IPS DF 6.9 (cell line): ENCODE measurements around the gene HIBADH.

Experiments used
- DNase-seq: peaks from one replicate; pipeline ENCODE4 v3.0.0-alpha.2; 2013; ENCODE audit warnings: low read depth, low spot score
- H3K27ac ChIP-seq: one replicate; pipeline ENCODE4 v1.5.1; 2013; ENCODE audit warnings: low read length, control low read depth
- H3K27me3 ChIP-seq: 2 replicates; pipeline ENCODE4 v1.6.1; 2013; ENCODE audit warnings: mild to moderate bottlenecking, low read length; ENCODE audit not compliant: control insufficient read depth, insufficient read depth
- H3K36me3 ChIP-seq: 2 replicates; pipeline ENCODE4 v1.6.1; 2013; ENCODE audit warnings: low read length; ENCODE audit not compliant: control insufficient read depth, insufficient read depth
- H3K4me1 ChIP-seq: 2 replicates; pipeline ENCODE4 v1.6.1; 2013; ENCODE audit warnings: low read length; ENCODE audit not compliant: control insufficient read depth, insufficient read depth
- H3K4me3 ChIP-seq: 2 replicates; pipeline ENCODE4 v1.5.1; 2013; ENCODE audit warnings: mild to moderate bottlenecking, low read length
- H3K9me3 ChIP-seq: 2 replicates; pipeline ENCODE4 v1.6.1; 2013; ENCODE audit warnings: low read length, inconsistent platforms; ENCODE audit not compliant: control insufficient read depth, insufficient read depth
- WGBS: extraction: QIAGEN DNeasy Blood & Tissue Kit; methylation state at CpG from one replicate; pipeline ENCODE4 v1.1.7; 2013; ENCODE audit warnings: mixed read lengths, missing lambda C conversion rate; ENCODE audit not compliant: insufficient read length, insufficient coverage; 5-methylcytosine and 5-hydroxymethylcytosine counted together

Gene HIBADH

DNA sequence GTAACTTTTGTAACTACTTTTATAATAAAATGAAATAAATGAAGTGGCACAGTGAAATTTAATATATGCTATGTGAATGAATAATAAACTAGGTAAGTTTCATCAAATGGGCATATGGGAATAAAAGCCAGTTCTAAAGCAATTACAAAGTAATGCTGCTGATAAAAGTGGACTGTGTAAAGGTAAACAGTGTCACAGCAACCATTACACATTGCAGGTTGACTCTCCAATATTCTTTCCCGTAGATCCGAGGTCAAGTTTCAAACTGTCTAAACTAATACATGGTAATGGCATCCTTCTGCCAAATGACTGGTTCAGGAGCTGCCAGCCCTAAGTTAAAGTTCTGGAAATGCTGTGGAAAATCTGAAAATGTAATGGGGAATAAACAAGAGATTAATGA lies 6.0 kb downstream of the HIBADH start:
- DNase-seq, result no peak
- Histone ChIP-seq H3K27me3 (no peaks in the 10 kb centered on the region), H3K4me1 (no peaks in the 10 kb centered on the region), H3K4me3 (no peak overlapping the region), H3K9me3 (no peaks in the 10 kb centered on the region), H3K27ac (no peak overlapping the region), H3K36me3 (no peaks in the 10 kb centered on the region)
- no CpG with 5 or more reads among the region's 2 CpGs for WGBS

DNA sequence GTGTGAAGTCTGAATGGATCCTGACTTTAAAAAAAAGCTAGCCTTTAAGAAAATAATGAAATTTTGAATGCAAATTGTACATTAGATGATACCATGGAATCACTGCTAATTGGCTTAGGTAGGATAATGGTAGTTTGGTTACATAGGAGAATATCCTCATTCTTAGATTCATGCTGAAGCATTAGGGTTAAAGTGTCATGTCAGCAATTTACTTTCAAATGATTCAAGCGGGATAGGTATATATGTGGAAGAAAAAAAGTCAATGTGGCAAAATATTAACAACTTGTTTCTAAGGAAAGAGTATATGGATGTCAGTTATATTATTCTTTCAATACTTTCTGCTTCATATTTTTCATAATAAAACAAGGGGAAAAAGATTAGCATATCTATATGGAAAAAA lies 7.5 kb downstream of the HIBADH start:
- no peaks in the 10 kb centered on the region for H3K27me3 ChIP-seq
- H3K4me1 ChIP-seq, result no peaks in the 10 kb centered on the region
- H3K4me3 ChIP-seq, result no peak overlapping the region
- H3K36me3 ChIP-seq, result no peaks in the 10 kb centered on the region
- no peak for DNase-seq
- no peak overlapping the region for H3K27ac ChIP-seq
- H3K9me3 ChIP-seq, result no peaks in the 10 kb centered on the region
- WGBS, result no CpG with 5 or more reads among the region's 1 CpG

DNA sequence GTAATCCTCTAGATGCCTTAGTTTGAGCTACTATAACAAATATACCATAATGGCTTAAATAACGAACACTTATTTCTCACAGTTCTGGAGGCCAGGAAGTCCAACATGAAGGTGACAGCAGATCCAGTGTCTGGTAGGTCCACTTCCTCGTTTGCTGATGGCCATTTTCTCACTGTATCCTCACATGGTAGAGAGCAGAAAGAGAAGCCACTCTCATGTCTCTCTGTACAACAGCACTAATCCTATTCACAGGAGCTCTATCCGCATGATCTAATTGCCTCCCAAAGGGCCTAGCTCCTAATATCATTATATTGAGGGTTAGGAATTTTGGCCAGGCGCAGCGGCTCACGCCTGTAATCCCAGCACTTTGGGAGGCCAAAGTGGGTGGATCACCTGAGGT lies 10.2 kb downstream of the HIBADH start:
- DNase-seq, result no peak

DNA sequence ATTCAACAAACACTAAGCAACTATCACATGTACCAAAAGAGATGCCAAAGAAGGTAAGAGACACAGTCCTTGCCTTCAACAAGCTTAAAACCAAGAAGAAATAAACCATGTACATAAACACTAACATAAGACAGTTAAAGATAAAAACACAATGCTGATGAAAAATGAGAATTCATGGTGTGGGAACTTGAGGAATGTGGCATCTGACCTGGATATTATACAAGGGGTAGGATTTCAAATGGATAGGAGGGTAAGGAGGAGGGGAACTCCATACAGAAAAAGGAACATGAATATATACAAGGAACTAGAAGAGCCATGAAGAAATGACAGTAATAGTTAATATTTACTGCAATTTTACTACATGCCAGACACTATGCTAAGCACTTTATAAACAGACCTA lies 11.0 kb downstream of the HIBADH start:
- no peaks in the 10 kb centered on the region for H3K27me3 ChIP-seq
- no peak for DNase-seq

More for the DNA sequence above, 10.2 kb downstream of the HIBADH start:
- H3K36me3 ChIP-seq, result no peaks in the 10 kb centered on the region; the same call in 1 of the 2 replicates
- H3K4me3 ChIP-seq, result no peak overlapping the region
- no peak overlapping the region for H3K27ac ChIP-seq
- no peaks in the 10 kb centered on the region for H3K4me1 ChIP-seq
- no CpG with 5 or more reads among the region's 6 CpGs for WGBS
- no peaks in the 10 kb centered on the region for H3K27me3 ChIP-seq
- no peaks in the 10 kb centered on the region for H3K9me3 ChIP-seq

DNA sequence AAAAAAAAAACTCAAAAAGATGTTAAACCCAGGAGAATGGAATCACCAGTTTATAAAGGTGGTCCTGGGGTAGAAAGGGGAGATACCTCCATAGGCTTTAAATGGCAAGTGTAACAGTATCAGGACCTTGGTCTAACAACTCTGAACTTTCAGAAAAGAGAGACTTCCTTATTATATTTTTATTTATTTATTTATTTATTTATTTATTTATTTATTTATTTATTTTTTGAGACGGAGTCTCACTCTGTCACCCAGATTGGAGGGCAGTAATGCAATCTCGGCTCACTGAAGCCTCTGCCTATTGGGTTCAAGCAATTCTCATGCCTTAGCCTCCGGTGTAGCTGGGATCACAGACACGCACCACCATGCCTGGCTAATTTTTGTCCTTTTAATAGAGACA lies 12.4 kb downstream of the HIBADH start:
- Histone ChIP-seq H3K27ac (no peak overlapping the region), H3K9me3 (no peaks in the 10 kb centered on the region), H3K4me1 (no peaks in the 10 kb centered on the region), H3K36me3 (no peaks in the 10 kb centered on the region; the same call in 1 of the 2 replicates), H3K4me3 (no peak overlapping the region), H3K27me3 (no peaks in the 10 kb centered on the region)
- WGBS, result no CpG with 5 or more reads among the region's 4 CpGs
- DNase-seq, result no peak

More for the DNA sequence above, 11.0 kb downstream of the HIBADH start:
- H3K27ac ChIP-seq, result no peak overlapping the region
- H3K9me3 ChIP-seq, result no peaks in the 10 kb centered on the region
- H3K4me1 ChIP-seq, result no peaks in the 10 kb centered on the region
- no peaks in the 10 kb centered on the region; the same call in 1 of the 2 replicates for H3K36me3 ChIP-seq
- no peak overlapping the region for H3K4me3 ChIP-seq

DNA sequence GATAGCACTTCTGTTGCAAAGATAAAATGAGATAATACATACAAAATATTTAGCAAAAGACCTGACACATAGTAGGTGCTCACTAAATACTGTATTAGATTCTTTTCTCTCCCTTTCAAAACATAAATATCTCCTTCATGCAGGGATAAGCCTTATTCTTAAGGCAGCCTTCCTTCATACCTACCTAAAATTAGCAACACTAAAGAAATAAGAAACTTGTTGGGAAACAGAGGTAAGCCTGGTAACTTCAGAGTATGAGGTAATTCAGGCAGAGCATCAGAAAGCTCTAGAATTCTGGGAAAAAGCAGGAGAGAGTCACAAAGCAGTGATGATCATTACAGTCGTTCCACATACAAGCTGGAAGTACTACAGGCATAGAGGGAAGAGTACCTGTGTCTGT lies 15.2 kb downstream of the HIBADH start:
- H3K4me1 ChIP-seq, result no peaks in the 10 kb centered on the region
- no peak overlapping the region for H3K4me3 ChIP-seq
- H3K27me3 ChIP-seq, result no peaks in the 10 kb centered on the region
- H3K27ac ChIP-seq, result no peak overlapping the region
- DNase-seq, result no peak
- WGBS, result no CpG with 5 or more reads among the region's 1 CpG
- H3K36me3 ChIP-seq, result no peaks in the 10 kb centered on the region; the same call in 1 of the 2 replicates
- H3K9me3 ChIP-seq, result no peaks in the 10 kb centered on the region

DNA sequence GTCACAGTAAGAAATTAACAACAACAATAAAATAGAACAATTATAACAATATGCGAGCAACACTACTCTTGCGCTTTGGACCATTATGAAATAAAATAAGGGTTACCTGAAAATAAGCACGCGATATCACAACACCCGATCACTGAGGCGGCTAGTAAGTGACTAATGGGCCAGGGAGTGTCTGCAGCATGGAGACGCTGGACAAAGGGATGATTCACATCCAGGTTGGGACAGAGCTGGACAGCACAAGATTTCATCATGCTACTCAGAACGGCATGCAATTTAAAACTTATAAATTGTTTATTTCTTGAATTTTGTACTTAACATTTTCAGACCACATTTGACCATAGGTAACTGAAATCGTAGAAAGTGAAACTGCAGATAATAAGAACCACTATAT lies 15.6 kb downstream of the HIBADH start:
- no CpG with 5 or more reads among the region's 9 CpGs for WGBS
- DNase-seq, result no peak
- H3K4me1 ChIP-seq, result no peaks in the 10 kb centered on the region
- H3K9me3 ChIP-seq, result no peaks in the 10 kb centered on the region
- no peak overlapping the region for H3K4me3 ChIP-seq
- no peaks in the 10 kb centered on the region; the same call in 1 of the 2 replicates for H3K36me3 ChIP-seq
- no peak overlapping the region for H3K27ac ChIP-seq
- H3K27me3 ChIP-seq, result no peaks in the 10 kb centered on the region

DNA sequence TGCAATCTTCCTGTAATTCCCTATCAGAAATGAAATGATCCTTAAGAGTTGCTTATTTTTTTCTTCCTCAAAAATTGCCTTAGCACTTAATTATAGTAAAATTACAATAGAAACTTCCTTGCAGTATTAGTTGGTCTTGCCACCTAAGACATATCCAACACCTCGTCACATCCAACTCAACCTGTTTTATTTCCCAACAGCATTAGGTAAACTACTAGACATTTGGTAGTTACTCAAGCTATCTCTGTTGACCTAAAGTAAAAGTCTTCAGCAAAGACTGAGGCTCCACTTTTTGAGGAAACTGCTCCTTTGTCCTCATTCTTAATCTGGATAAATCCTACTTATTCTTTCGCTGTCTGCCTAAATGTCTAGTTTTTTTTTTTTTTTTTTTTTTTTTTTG lies 20.4 kb downstream of the HIBADH start:
- no CpG with 5 or more reads among the region's 2 CpGs for WGBS
- Histone ChIP-seq H3K27me3 (no peaks in the 10 kb centered on the region), H3K9me3 (no peaks in the 10 kb centered on the region), H3K4me1 (no peaks in the 10 kb centered on the region), H3K36me3 (no peaks in the 10 kb centered on the region), H3K4me3 (no peak overlapping the region), H3K27ac (no peak overlapping the region)
- DNase-seq, result no peak

DNA sequence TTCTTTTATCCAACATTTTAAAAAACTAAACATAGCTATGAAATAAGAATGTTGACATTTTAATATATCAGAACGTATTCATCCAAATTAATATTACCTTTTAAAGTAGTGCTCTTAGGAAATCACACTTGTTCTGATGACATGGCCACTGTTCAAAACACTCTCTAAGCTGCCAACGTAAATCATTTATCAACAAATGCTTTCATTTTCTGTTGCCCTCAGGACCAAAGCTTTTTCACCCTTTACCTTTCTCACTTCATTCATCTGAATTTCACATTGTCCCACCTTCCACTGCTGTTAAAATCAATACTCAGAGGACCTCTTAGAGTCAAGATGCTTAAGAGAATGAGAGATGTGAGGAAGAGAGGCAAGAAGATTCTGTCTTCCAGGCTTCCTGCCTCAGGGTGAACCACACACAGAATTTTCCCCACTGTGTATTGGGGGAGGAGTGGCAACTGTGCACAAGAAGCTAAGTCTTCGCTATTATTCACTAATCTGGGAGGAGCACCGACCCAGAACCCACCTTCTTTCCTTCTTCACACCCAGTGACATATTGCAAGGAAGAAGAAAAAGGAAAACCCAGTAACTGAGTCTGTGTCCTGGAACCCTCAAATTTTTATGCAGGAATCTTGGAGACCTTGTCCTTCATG lies 21.0 kb downstream of the HIBADH start:
- Histone ChIP-seq H3K9me3 (no peaks in the 10 kb centered on the region), H3K27me3 (no peaks in the 10 kb centered on the region), H3K4me3 (no peak overlapping the region), H3K4me1 (no peaks in the 10 kb centered on the region), H3K36me3 (no peaks in the 10 kb centered on the region), H3K27ac (no peak overlapping the region)
- WGBS, result no CpG with 5 or more reads among the region's 4 CpGs
- no peak for DNase-seq

DNA sequence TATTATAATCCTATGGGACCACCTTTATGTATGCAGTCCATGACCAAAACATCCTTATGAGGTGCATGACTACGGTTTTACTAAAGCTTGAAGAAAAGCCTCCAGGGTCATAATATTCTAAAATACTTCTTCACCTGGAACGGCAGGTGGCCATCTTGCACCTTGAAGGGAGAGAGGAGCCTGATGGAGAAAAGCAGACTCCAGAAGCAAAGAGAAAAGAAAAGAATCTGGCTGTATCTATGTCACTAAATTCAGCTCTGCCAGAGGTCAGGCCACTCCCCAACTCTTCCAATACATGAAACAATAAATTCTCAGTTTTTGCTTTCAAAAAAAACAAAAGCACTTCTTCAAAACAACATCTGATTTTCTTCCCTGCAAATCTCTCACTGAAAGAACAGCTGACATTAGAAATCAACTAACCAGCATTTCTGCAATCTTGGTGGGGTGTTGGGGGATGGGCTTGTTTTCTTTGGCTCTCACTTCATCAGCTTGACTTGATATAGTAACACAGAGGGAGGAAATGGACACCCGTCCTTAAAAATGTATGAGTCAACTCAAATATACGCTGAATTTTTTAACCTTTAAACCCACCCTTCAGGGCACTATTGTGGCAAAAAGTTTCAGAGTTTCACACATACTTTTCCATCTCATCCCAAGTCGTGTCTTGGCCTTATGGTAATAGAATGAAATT lies 21.7 kb downstream of the HIBADH start:
- no CpG with 5 or more reads among the region's 5 CpGs for WGBS
- Histone ChIP-seq H3K9me3 (no peaks in the 10 kb centered on the region), H3K4me3 (no peak overlapping the region), H3K4me1 (no peaks in the 10 kb centered on the region), H3K27ac (no peak overlapping the region), H3K36me3 (no peaks in the 10 kb centered on the region), H3K27me3 (no peaks in the 10 kb centered on the region)
- no peak for DNase-seq

DNA sequence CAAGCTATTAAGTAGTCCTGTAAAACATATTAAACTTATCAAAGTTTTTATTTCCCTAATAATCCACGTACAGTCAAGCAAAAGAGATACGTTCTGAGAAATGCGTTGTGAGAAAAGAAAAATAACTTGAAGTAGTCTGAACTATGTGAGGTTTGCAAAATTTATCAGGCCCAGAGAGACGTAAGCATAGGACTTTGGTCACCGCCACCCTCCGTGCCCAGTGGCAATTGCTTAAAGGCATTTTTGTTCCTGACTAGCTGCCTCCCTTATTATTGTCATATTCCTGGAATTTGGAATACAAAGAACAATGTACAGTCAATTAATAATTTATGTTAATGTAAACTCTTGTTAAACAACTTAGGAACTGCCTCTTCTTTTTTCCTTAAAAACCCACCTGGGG lies 22.8 kb downstream of the HIBADH start:
- no peaks in the 10 kb centered on the region for H3K4me1 ChIP-seq
- no peak overlapping the region for H3K4me3 ChIP-seq
- no peak overlapping the region for H3K27ac ChIP-seq
- H3K9me3 ChIP-seq, result no peaks in the 10 kb centered on the region
- WGBS, result no CpG with 5 or more reads among the region's 6 CpGs
- no peak for DNase-seq
- no peaks in the 10 kb centered on the region for H3K27me3 ChIP-seq
- no peaks in the 10 kb centered on the region for H3K36me3 ChIP-seq
